HepG2 (cell line): ENCODE measurements around the gene TLE1. TPM values are rescaled to one million over a fixed set of nuclear protein-coding genes. Genes with fewer than 3 reads are reported as not detected.
"Not testable (repeated sequence)": the region's sequence is repeated elsewhere in the genome, so short reads cannot be mapped to it uniquely, and the experiment has no call there.

Experiments
- ATAC-seq: fragments of 200-7000 bp; cut with Tn5 transposase; 3 replicates; pipeline ENCODE4 v1.9.1; 2020; ENCODE audit warnings: mild to moderate bottlenecking, moderate library complexity
- BruUV-seq: library from RNA; stranded (reverse); fragments of 400-500 nt; replicated peaks from 2 replicates; lab custom pipeline; 2021; lab: Mats Ljungman, UMichigan
- CTCF ChIA-PET: fragments of 300-600 bp; formaldehyde crosslinking; extraction: SDS; loops from one replicate; lab custom pipeline; 2021; ENCODE audit warnings: low total read pairs, inconsistent platforms, low intra/inter-chr PET ratio; lab: Yijun Ruan, JAX
- POLR2A ChIA-PET: fragments of 350-600 bp; sonication (Branson Sonifier 250); formaldehyde crosslinking; loops from one replicate; lab custom pipeline; 2020; ENCODE audit warnings: antibody characterized with exemption, inconsistent platforms; lab: Yijun Ruan, JAX
- DNase-seq: peaks from one replicate; pipeline ENCODE4 v3.0.0-alpha.2; 2015; ENCODE audit warnings: low spot score
- FAIRE-seq: peaks from 3 replicates; lab custom pipeline; 2011; peaks lifted over from hg19 to GRCh38; lab: Jason Lieb, UNC
- H2AFZ ChIP-seq: one replicate; pipeline ENCODE4 v1.6.1; 2011; ENCODE audit warnings: low read length, inconsistent platforms
- H3K27ac ChIP-seq: fragments of 300-600 bp; 3 replicates; pipeline ENCODE4 v1.8.0; 2011; ENCODE audit warnings: mixed run types, mild to moderate bottlenecking, mixed read lengths, low read length, inconsistent platforms; ENCODE audit not compliant: insufficient read depth; ENCODE audit errors: extremely low read length
- H3K27me3 ChIP-seq, 2 experiments: fragments of 200-600 bp in 1 of 2; 2 replicates in 1 of 2; 3 replicates in 1 of 2; pipeline versions ENCODE4 v1.6.0 to v1.8.0; 2011; ENCODE audit warnings: low read length in 2 of 2, mild to moderate bottlenecking in 2 of 2, moderate library complexity in 2 of 2, inconsistent platforms in 1 of 2; ENCODE audit not compliant: insufficient read depth in 2 of 2, control insufficient read depth in 1 of 2
- H3K36me3 ChIP-seq, 2 experiments: fragments of 200-600 bp in 1 of 2; replicated peaks in 1 of 2; 2 replicates in 1 of 2; 3 replicates in 1 of 2; pipeline versions ENCODE4 v1.5.1 to v1.8.0; 2011; ENCODE audit warnings: low read length in 2 of 2, inconsistent platforms in 1 of 2; ENCODE audit not compliant: insufficient read depth in 2 of 2, control insufficient read depth in 1 of 2
- H3K4me1 ChIP-seq: 2 replicates; pipeline ENCODE4 v1.5.1; 2012; ENCODE audit warnings: low read length, inconsistent platforms; ENCODE audit not compliant: insufficient read depth
- H3K4me2 ChIP-seq: 2 replicates; pipeline ENCODE4 v1.6.0; 2011; ENCODE audit warnings: low read depth, low read length, inconsistent platforms
- H3K4me3 ChIP-seq, 3 experiments: fragments of 200-600 bp in 1 of 3; sonication (generic), shearing (Covaris generic) in 1 of 3; replicated peaks in 1 of 3; 2 replicates each; pipeline ENCODE4 v1.5.1; 2011 to 2016; ENCODE audit warnings: low read length in 3 of 3, inconsistent platforms in 2 of 3, low read depth in 2 of 3, mild to moderate bottlenecking in 2 of 3, control low read depth in 1 of 3, mixed read lengths in 1 of 3; ENCODE audit not compliant: insufficient read depth in 1 of 3
- H3K79me2 ChIP-seq: one replicate; pipeline ENCODE4 v1.6.1; 2011; ENCODE audit warnings: low read length, inconsistent platforms; ENCODE audit not compliant: insufficient read depth
- H3K9ac ChIP-seq: 2 replicates; pipeline ENCODE4 v1.6.0; 2011; ENCODE audit warnings: mild to moderate bottlenecking, low read depth, low read length, inconsistent platforms; ENCODE audit not compliant: insufficient read depth
- H3K9me3 ChIP-seq: 2 replicates; pipeline ENCODE4 v1.5.1; 2012; ENCODE audit warnings: mild to moderate bottlenecking, low read length
- H4K20me1 ChIP-seq: 2 replicates; pipeline ENCODE4 v1.6.0; 2011; ENCODE audit warnings: inconsistent platforms, mild to moderate bottlenecking, low read length, moderate library complexity; ENCODE audit not compliant: insufficient read depth
- AFF4 ChIP-seq: sonication (generic); formaldehyde crosslinking; IDR thresholded peaks from 2 replicates; pipeline ENCODE4 v1.4.0; 2020; ENCODE audit warnings: missing genetic modification reagents
- ARNT2 ChIP-seq: sonication (generic); formaldehyde crosslinking; IDR thresholded peaks from 2 replicates; pipeline ENCODE4 v1.8.0; 2022; ENCODE audit warnings: mild to moderate bottlenecking, low read depth, missing genetic modification reagents, moderate library complexity
- ASH2L ChIP-seq: fragments of 300-600, 200-600 bp; sonication (generic); IDR thresholded peaks from 2 replicates; pipeline ENCODE4 v1.7.0; 2017; ENCODE audit warnings: low read depth, mild to moderate bottlenecking, moderate library complexity, mixed read lengths, low read length; ENCODE audit not compliant: insufficient read length
- KMT2A ChIP-seq: sonication (generic); formaldehyde crosslinking; IDR thresholded peaks from 2 replicates; pipeline ENCODE4 v1.4.0; 2020; ENCODE audit warnings: missing genetic modification reagents
- SATB2 ChIP-seq: sonication (generic); formaldehyde crosslinking; IDR thresholded peaks from 2 replicates; pipeline ENCODE4 v1.5.0; 2020; ENCODE audit warnings: missing genetic modification reagents
- TOPORS ChIP-seq: sonication (generic); formaldehyde crosslinking; IDR thresholded peaks from 2 replicates; pipeline ENCODE4 v1.8.0; 2023; ENCODE audit warnings: mild to moderate bottlenecking, missing genetic modification reagents
- ZNF224 ChIP-seq: sonication (generic); formaldehyde crosslinking; IDR thresholded peaks from 2 replicates; pipeline ENCODE4 v1.5.0; 2020; ENCODE audit warnings: mild to moderate bottlenecking, missing genetic modification reagents
- ZNF564 ChIP-seq: sonication (generic); formaldehyde crosslinking; IDR thresholded peaks from 2 replicates; pipeline ENCODE4 v1.8.1; 2023; ENCODE audit warnings: mild to moderate bottlenecking, missing genetic modification reagents
- WGBS: methylation state at CpG from one replicate; pipeline ENCODE4 v1.1.6; 2017; ENCODE audit warnings: low lambda C conversion rate; 5-methylcytosine and 5-hydroxymethylcytosine counted together
- in situ Hi-C: cut with HindIII; loops from 2 replicates; pipeline ENCODE4 v1.10.0; 2017; ENCODE audit warnings: low pct_unique_long_range_greater_than_20kb; ENCODE audit not compliant: extremely low pct_ligation_motif_present
- intact Hi-C: fragments of 100-400 bp; cut with micrococcal nuclease; formaldehyde crosslinking; loops from one replicate; pipeline ENCODE4 v1.10.0; 2022; ENCODE audit not compliant: unreplicated experiment
- polyA plus RNA-seq, 8 experiments: library from polyadenylated mRNA; depleted of rRNA in 3 of 8; stranded (reverse) in 7 of 8; unstranded in 1 of 8; fragments of >200 nt; fragmentation: Illumina TruSeq in 4 of 8; extraction: Trizol in 4 of 8; gene quantifications; 2 replicates each; pipeline versions ENCODE4 v1.2.1 to v1.2.3, GENCODE V29; 2011 to 2016; ENCODE audit warnings: low read depth in 4 of 8, missing spikeins in 1 of 8, mixed read lengths in 1 of 8; ENCODE audit not compliant: insufficient read depth in 1 of 8
- total RNA-seq, 5 experiments: library from RNA; depleted of rRNA; stranded (reverse); fragments of >200 nt; fragmentation: Illumina TruSeq; extraction: Trizol; gene quantifications; 2 replicates each; pipeline ENCODE4 v1.2.3, GENCODE V29; 2016; ENCODE audit warnings: low read depth in 1 of 5
- TF ChIP-seq, protein P1 (sequence below): sonication (generic); formaldehyde crosslinking; IDR thresholded peaks from 2 replicates; pipeline ENCODE4 v1.4.0; 2020; ENCODE audit warnings: missing genetic modification reagents

TLE1 gene
- total and polyA plus RNA-seq, 2 of the 13 experiments (the other 11 are each of a cell fraction or from before 2014, with no cell fraction given) = 35.9 to 109 TPM

GRCh38 chr9:81689093-81689342 is 329 bp downstream of the TLE1 start:
- in situ Hi-C loops (loop anchor here (10.0 kb wide), 1 partner anchor 164 kb away; no protein-coding TSS in a partner anchor), intact Hi-C loops (loop anchor here (1.0 to 5.0 kb wide), 3 partner anchors 153 to 451 kb away; no protein-coding TSS in a partner anchor)
- Histone ChIP-seq H3K9ac (peak overlapping the region; percentile 89), H3K79me2 (peaks cover 47% of the 10 kb centered on the region), H4K20me1 (peaks cover 25% of the 10 kb centered on the region), H3K4me3 (peak overlapping the region; percentile 87 to 93 (median 92)), H3K36me3 (peaks cover 0 to 11% of the 10 kb centered on the region in 2 experiments; a peak in 2 of 5 replicates), H3K27ac (peak overlapping the region; percentile 91), H3K4me2 (peak overlapping the region; percentile 57), H3K4me1 (peaks cover 36% of the 10 kb centered on the region)
- ATAC-seq, CTCF ChIA-PET, DNase-seq, H3K9me3 ChIP-seq, H3K27me3 ChIP-seq, H2AFZ ChIP-seq, FAIRE-seq: not testable (repeated sequence)
- WGBS = 2% methylated on average over 12 of the region's 21 CpGs
- peak; percentile 14 for TF ChIP-seq ASH2L
- 0 out of 2 replicates have a peak, but pooled peaks have one; percentile 11 for TF ChIP-seq ZNF224 (CRISPR knock-in tag)
- 0 out of 2 replicates have a peak, but pooled peaks have one; percentile 26 for TF ChIP-seq TOPORS (CRISPR knock-in tag)
- 0 out of 2 replicates have a peak, but pooled peaks have one; percentile 11 for TF ChIP-seq AFF4 (CRISPR knock-in tag)
- 0 out of 2 replicates have a peak, but pooled peaks have one; percentile 34 for TF ChIP-seq KMT2A (CRISPR knock-in tag)
- peak; percentile 58; the same call in 1 of the 2 replicates for TF ChIP-seq SATB2 (CRISPR knock-in tag)
- TF ChIP-seq ZNF564 (CRISPR knock-in tag) = peak; percentile 75
- TF ChIP-seq ARNT2 (CRISPR knock-in tag) = 0 out of 2 replicates have a peak, but pooled peaks have one; percentile 58
- TF ChIP-seq, protein P1, sequence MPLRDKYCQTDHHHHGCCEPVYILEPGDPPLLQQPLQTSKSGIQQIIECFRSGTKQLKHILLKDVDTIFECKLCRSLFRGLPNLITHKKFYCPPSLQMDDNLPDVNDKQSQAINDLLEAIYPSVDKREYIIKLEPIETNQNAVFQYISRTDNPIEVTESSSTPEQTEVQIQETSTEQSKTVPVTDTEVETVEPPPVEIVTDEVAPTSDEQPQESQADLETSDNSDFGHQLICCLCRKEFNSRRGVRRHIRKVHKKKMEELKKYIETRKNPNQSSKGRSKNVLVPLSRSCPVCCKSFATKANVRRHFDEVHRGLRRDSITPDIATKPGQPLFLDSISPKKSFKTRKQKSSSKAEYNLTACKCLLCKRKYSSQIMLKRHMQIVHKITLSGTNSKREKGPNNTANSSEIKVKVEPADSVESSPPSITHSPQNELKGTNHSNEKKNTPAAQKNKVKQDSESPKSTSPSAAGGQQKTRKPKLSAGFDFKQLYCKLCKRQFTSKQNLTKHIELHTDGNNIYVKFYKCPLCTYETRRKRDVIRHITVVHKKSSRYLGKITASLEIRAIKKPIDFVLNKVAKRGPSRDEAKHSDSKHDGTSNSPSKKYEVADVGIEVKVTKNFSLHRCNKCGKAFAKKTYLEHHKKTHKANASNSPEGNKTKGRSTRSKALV = peak; percentile 74
- POLR2A ChIA-PET = interaction anchor here (0.7 to 2.1 kb wide), 7 partner anchors 17 to 898 kb away, joined by 3 to 13 read pairs (median 3); no protein-coding TSS in a partner anchor
- TSS peak; percentile 41 for BruUV-seq
